ENCODE measurements around the gene METTL27.
A peak's percentile ranks its signal among the peaks of the same experiment; 100 is the strongest.
"Not testable (repeated sequence)": the region's sequence is repeated elsewhere in the genome, so short reads cannot be mapped to it uniquely, and the experiment has no call there.

Gene METTL27

DNA sequence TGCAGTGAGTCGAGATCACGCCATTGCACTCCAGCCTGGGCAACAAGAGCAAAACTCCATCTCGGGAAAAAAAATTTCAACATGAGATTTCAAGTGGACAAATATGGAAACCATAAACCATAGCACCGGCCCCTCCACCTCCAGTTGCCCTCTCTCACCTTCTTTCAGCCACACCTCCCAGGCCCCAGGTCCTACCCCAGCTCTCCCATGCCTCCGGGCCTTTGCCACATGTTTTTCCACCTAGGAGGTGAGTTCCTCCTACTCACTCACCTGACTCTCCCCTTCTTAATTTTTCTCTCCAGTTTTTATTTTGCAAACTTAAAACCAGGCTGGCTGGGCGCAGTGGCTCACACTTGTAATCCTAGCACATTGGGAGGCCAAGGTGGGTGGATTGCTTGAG, 25.2 kb downstream of the METTL27 start:
- DNase-seq: peak; percentile 12

DNA sequence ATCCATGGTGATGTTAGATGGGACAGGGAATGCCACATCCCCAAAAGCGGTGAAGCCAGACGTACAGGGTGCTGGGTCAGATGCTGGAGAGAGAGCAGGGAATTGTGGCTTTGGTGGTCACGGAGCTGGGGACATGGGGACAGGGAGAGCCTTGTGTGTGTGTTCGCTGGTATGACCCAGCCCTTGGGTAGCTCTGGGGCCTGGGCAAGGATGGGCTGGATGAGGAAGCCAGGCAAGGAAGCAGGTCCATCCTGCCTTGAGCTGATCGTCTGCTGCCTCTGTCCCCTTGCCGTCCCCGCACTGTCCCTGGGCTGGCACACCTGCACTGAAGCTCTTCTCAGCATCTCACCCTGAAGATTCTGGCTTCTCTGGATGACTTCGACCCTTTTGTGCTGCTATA, 26.9 kb downstream of the METTL27 start:
- peak; percentile 24 for DNase-seq

DNA sequence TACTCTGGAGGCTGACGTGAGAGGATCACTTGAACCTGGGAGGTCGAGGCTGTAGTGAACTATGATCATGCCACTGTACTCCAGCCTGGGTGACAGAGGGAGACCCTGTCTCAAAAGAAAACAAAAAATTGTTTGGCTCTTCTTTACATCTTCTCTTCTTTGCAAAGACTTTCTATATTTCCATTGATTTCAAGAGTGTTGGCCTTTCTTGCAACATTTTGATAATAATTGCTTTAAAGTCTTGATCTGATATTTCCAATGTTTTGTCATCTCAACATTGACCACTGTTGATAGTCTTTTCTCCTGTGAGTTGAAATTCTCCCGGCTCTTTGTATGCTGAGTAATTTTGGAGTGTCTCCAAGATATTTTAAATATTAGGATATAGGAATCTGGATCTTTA, 29.3 kb downstream of the METTL27 start:
- no peak for DNase-seq

- DNase-seq: peak; percentile 91
Measured at GRCh38 chr7:73811760-73812168, 30.6 kb downstream of the METTL27 start.

GRCh38 chr7:73810998-73811360, 31.3 kb downstream of the METTL27 start:
- no peak for DNase-seq

GRCh38 chr7:73809467-73809951, 32.8 kb downstream of the METTL27 start:
- DNase-seq: peak; percentile 90

GRCh38 chr7:73802459-73802858, 39.9 kb downstream of the METTL27 start:
- DNase-seq: no peak

DNA sequence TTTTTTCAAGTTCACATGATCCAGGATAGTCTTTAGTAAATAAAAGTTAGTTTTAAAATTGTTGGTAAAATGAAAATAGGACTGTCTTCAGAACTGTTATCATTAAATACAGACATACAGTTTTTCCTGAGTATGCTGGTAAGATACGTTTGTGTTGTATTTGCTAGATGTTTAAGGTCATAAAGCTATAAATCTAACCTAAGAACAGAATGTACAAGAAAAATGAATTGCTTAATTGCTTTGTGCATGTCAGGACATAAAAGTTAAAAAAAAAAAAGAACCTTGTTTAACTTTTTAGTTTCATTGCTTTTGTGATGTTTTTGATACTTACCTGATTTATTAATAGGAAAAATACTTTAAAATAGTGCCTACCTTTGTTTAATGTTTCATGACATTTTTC, 40.7 kb downstream of the METTL27 start:
- DNase-seq: no peak

DNA sequence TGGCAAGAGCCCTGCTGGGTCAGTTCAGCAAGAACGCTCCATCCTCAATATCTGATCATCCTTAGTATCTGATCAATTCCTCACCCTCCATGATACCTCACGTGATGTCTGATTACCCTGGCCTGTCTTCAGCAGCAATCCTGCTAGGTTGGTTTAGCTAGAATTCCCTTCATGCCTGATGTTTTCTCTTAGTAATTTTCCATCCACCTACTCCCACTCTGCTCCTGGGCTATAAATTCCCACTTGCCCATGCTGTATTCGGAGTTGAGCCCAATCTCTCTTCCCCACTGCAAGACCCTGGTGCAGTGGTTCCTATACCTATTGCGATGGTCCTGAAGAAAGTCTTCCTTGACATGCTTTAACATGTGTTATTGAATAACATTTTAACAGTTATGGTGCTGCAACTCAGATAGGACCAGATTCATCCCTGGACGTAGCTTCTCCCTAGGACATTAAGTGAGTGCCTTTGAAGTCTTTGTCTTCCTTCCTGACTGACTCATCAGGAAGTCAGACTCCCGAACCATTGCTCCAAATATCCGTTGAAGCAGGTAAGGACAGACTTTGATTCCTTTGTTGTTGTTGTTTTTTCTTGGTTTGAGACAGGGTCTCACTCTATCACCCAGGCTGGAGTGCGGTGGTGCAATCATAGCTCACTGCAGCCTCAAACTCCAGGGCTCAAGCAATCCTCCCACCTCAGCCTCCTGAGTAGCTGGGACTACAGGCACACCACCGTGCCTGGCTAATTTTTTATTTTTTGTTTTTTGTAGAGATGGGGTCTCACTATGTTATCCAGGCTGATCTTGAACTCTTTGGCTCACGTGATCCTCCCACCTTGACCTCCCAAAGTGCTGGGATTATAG, 42.8 kb downstream of the METTL27 start:
- DNase-seq: peak; percentile 68

GRCh38 chr7:73797176-73797575, 45.1 kb downstream of the METTL27 start:
- not testable (repeated sequence) for DNase-seq

DNA sequence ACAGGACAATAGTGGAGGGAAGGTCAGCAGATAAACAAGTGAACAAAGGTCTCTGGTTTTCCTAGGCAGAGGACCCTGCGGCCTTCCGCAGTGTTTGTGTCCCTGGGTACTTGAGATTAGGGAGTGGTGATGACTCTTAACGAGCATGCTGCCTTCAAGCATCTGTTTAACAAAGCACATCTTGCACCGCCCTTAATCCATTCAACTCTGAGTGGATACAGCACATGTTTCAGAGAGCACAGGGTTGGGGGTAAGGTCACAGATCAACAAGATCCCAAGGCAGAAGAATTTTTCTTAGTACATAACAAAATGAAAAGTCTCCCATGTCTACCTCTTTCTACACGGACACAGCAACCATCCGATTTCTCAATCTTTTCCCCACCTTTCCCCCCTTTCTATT, 45.7 kb downstream of the METTL27 start:
- not testable (repeated sequence) for DNase-seq

GRCh38 chr7:73795188-73795587, 47.1 kb downstream of the METTL27 start:
- DNase-seq: not testable (repeated sequence)

DNA sequence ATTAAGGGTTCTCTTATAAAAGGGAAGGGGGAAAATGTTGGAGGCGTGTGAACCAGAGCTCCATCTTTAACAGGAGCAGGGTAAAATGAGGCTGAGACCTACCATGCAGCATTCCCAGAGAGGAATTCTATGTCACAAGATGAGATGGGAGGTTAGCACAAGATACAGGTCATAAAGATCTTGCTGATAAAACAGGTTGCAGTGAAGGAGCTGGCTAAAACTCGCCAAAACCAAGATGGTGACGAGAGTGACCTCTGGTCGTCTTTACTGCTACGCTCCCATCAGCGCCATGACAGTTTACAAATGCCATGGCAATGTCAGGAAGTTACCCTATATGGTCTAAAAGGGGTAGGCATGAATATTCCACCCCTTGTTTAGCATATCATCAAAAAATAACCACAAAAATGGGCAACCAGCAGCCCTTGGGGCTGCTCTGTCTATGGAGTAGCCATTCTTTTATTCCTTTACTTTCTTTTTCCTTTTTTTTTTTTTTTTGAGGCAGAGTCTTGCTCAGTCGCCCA, 51.1 kb downstream of the METTL27 start:
- DNase-seq: not testable (repeated sequence)

DNA sequence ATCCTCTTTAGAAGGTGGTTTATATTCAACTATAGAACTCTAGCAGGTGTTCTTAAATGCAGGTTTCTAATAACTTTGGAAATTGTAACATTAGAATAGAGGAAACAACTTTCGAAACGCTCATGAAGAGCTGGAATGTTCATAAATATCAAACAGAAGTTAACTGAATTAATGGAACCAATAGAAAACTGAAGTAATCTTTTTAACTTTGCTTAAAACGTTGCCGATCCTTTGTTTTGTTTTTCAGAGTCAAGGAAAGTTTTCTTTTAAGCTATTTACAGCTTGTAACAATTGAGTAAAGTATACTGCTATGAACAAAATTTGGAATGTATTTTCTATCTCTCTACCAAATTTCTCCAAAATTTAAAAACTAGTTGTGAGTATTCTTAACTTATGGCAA, 53.3 kb downstream of the METTL27 start:
- no peak for DNase-seq

DNA sequence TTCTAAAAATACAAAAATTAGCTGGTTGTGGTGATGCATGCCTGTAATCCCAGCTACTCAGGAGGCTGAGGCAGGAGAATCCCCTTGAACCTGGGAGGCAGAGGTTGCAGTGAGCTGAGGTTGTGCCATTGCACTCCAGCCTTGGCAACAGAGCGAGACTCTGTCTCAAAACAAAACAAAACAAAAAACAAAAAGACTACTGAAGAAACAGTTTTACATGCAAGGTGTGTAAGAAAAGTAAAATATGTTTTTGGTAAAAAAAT, 54.6 kb downstream of the METTL27 start:
- DNase-seq: not testable (repeated sequence)

DNA sequence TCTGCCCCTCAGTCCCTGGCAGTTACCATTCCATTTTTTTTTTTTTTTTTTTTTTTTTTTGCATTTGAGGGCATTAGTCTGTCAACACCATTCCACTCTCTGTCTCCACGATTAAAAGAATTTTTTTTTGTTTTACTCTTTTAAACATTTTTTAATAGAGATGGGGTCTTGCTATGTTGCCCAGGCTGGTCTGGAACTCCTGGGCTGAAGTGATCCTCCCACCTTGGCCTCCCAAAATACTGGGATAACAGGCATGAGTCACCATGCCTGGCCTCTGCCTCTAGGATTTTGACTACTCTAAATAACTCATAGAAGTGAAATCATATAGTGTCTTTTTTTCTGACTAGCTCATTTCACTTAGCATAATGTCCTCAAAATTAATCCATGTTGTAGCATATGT, 55.7 kb downstream of the METTL27 start:
- no peak for DNase-seq

All from islet precursor cell (in vitro differentiated cells).